TTC549 (cell line): ENCODE results near the gene MYO19.
"Not testable (repeated sequence)": the region's sequence is repeated elsewhere in the genome, so short reads cannot be mapped to it uniquely, and the experiment has no call there.

Experiments
- FAIRE-seq: peaks from 2 replicates; lab custom pipeline; 2012; peaks lifted over from hg19 to GRCh38; lab: Jason Lieb, UNC

MYO19 gene

GRCh38 chr17:36532435-36532975 lies 2.2 kb downstream of the MYO19 start:
- no peak for FAIRE-seq

DNA sequence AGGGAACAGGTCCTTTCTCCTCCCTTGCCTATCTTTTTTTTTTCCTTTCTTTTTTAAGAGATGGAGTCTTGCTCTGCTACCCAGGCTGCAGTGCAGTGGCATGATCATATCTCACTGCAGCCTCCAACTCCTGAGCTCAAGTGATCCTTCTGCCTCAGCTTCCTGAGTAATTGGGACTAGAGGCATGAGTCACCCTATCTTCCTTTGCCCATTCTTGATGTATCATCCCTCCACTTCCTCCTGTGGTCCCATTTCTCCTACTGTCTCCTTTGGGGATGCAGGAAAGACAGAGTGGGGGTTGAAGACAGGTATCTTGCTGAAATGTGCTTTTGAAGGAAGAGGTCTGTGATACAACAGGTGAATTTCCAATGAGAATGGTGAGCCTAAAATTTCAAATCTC lies 5.5 kb downstream of the MYO19 start:
- FAIRE-seq: no peak

- FAIRE-seq: no peak
These were observed 6.9 kb downstream of the MYO19 start for GRCh38 chr17:36527621-36528250.

- no peak for FAIRE-seq
These were observed 8.8 kb downstream of the MYO19 start for GRCh38 chr17:36525888-36526287.

DNA sequence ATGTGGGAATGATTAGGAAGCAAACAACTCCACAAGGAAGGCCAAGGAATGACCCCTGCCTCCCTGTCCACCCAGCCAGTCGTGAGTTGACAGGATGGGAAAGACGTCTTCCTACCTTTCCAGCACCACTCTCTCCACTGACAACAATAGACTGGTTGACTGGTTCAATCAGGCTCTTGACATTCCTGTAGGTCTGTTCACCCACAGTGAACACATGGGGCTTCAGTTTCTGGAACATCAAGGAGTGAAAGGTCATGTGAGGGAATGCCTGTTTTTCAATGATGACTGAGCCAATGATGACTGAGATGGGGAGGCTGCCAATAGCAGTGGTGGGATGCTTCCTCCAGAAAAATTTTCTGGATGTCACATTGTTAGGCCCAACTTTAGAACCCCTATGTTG lies 9.6 kb downstream of the MYO19 start:
- no peak for FAIRE-seq

GRCh38 chr17:36524428-36524876 lies 10.2 kb downstream of the MYO19 start:
- no peak for FAIRE-seq

DNA sequence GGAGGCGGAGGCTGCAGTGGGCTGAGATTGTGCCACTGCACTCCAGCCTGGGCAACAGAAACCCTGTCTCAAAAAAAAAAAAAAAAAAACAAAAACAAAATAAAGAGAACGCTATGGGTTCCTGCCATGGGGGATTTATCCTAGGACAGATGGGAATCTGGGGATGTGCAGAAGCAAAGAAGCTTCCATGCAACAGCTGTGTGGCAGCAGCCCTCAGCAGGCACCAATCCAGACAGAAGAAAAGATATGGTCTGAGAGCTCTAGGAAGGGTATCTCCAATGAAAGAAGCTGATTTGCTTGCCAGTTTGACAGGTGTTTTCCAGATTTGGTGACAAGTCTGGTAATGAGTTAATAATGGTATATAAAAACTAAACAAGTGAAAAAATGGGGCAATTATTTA lies 11.6 kb downstream of the MYO19 start:
- no peak for FAIRE-seq

- FAIRE-seq: no peak
These were observed 18.8 kb downstream of the MYO19 start for GRCh38 chr17:36515837-36516236.

GRCh38 chr17:36514856-36515255 lies 19.8 kb downstream of the MYO19 start:
- no peak for FAIRE-seq

DNA sequence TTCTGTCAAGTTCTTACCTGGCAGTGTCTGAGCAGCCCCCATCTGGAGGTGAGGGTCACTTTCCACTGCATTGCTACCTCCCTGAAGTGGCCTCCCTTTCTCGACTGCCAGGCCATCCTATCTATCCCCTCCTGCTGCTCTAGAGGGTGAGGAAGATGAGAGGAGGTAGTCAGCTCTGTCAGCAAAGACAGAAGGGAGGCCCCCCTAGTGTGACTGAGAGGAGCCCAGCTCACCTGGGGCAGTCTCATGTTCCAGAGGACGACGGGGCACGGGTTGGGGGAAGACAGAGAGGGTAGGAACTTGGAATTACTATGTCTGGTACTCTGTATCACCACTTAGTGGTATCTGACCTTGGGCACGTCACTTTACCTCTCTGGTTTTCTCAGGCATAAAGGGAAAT lies 22.0 kb downstream of the MYO19 start:
- FAIRE-seq: no peak

- no peak for FAIRE-seq
These were observed 23.5 kb downstream of the MYO19 start for GRCh38 chr17:36511216-36511615.

DNA sequence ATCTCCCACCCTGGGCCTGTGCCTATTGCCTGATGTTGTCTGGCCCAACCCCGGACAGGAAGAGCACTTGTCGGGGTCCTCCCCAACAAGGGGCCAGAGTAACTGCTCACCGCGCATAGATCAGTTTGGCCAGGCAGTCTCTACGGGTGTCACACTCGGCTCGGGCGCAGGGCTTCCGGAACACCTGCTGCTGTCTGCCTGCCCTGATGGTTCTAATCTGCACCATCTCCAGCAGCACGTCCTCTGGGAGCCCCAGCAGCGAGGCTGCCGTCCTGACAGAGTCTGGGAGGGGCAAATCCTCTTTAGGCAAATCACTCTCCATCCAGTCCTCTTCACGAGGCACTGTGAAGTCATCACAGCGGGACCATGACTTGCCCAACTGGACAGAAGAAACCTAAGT lies 24.0 kb downstream of the MYO19 start:
- FAIRE-seq: no peak

DNA sequence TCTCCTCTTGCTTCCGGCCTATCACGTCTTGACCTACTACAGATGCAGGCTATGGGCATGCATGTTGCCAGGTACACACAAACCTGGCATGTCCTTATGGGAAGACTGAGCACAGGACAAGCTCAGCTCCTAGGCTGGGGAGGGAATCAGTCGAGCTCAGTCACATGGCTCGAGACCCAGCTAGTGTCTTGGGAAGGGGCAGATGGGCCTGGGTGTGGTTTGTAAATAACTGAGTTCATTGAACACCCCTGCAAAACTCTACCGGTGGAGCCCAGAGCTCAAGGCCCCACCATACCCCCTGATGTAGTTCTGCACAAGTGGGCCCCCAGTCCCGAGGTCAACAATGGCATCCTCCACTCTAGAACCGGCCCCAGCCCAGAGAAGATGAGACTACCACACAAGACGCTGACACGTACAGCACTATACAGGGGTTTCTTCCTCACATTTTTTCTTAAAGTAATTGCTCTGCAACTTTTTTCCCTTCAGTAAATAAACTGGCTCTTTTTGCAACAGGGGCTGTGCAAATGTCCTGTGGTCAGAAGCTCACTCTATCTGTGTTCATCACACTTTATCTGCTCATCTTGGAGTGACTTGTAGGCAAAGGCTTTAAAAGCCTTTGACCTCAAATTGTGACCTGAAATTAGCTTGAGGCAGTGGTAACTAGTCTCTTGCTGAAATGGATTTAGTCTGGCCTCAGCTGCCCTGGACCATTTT lies 25.2 kb downstream of the MYO19 start:
- FAIRE-seq: no peak

DNA sequence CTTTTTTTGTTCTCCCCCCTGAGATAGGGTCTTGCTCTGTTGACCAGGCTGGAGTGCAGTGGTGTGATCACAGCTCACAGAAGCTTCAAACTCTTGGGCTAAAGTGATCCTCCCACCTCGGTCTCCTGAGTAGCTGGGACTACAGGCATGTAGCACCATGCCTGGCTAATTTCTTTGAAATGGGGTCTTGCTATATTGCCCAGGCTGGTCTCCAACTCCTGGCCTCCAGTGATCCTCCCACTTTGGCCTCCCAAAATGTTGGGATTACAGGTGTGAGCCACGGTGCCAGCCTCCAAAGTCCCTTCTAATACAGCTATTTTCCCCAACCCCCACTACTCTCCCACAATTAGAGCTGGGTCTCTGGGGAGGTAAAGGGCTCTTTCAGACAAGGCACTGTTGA lies 26.2 kb downstream of the MYO19 start:
- FAIRE-seq: not testable (repeated sequence)

DNA sequence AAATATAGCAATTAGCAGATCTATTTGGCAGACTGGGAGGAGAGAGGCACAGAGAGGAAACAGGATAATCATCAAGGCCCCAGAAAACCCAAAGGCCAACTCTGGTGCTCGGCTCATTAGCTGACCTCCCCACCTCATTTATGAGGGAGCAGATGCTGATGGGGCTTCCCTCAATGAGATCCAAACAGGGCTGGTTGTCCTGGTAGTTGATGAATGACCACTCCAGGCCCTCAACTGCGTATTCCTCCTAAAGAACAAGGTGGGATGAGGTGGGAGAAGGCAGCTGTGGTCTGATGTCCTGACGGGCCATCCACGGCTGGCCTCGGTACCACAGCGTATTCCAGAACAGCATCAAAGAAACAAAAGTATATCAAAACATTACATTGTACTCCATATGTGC lies 27.4 kb downstream of the MYO19 start:
- no peak for FAIRE-seq

- no peak for FAIRE-seq
These were observed 27.8 kb downstream of the MYO19 start for GRCh38 chr17:36506831-36507230.

DNA sequence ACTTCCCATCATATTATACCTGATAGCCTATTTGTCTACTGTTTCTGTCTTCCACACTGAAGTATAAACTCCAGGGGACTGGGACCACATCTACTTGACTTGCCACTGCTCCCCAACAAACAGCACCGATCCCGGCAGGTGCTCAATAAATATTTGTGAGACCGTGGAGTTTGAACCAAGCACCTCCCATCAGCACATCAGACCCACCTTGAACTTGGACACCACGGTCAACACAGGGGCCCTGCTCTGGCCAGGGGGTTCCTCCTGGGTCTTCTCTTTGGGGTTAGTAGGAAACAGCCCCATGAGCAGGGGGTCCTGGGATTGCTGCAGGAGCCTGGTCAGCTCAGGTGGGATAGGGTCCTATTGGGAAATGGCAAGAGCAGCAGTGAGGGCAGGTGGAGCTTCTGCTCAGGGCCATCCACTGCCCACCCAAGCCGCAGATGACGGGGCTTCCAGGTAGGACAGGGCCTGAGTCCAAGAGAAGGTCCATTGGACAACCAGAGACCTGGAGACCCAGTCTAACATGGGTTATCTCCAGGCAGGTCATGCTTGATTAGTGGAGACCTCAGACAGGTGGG lies 28.3 kb downstream of the MYO19 start:
- no peak for FAIRE-seq

DNA sequence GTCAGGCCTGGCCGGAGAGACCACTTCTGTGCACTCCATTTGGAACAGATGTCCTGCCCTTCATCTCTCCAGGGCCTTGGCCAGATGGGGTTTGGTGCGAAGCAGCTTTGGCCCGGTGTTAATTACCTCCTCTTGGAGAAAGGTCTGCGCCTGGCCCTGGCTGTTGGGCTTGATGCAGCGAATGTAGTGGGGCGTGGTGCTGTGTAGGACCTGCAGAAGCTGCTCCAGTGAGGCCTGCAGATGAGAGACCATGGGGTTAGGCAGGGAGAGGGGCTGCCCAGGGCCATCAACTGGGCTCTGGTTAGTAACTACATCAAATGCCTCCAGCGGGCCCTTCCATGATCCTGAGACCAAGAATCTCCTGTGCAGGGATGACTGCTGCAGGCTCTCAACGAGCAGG lies 29.5 kb downstream of the MYO19 start:
- FAIRE-seq: no peak

DNA sequence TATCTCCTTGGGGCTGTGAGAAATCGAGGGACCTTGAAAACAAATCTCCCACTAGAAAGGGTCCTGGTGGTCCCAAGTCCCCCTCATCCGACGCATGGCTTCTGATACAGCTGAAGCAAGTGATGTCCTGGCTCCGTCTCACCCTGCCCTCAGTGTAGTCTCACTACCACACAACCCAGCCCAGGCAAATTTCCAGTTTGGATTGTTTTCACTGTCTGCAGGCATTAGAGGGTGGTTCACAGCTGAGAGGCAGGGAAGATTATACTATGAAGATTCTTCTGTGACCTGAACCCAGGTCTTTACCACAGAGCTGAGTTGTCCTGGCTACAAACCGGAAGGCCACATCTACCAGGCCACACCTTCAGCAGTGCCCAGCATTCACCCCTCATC lies 30.5 kb downstream of the MYO19 start:
- FAIRE-seq: no peak

DNA sequence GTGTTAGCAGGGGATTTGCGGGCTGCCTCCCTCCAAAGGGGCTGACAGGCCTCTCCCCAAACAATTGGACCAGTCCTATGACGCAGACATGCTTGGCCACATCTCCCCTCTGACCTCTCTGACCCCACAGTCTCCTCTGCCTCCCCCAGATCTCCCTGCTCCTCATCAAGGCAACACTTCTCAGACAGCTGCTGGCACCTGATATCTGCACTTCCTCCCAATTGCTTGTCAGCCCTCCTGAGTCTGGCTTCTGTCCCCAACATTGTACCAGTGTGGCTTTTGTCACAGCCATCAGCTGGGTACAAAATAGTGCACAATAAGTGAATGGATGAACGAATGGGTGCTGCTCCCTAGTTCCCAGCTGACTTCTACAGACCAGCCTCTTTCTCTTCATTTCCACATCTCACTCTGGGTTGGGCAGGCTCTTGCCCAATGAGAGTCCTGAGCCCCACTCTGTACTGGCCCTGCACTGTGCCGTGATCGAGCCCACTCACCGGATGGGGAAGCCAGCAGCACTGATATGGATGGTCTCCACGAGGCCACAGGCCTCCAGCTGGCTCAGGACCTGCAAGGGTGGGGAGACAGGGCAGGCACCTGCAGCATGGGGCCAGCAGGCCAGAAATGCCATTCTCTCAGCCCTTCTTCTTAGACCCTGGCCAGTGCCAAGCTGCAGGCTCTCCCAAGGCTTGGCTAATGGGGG lies 31.1 kb downstream of the MYO19 start:
- no peak for FAIRE-seq

- no peak for FAIRE-seq
These were observed 32.7 kb downstream of the MYO19 start for GRCh38 chr17:36501963-36502362.

DNA sequence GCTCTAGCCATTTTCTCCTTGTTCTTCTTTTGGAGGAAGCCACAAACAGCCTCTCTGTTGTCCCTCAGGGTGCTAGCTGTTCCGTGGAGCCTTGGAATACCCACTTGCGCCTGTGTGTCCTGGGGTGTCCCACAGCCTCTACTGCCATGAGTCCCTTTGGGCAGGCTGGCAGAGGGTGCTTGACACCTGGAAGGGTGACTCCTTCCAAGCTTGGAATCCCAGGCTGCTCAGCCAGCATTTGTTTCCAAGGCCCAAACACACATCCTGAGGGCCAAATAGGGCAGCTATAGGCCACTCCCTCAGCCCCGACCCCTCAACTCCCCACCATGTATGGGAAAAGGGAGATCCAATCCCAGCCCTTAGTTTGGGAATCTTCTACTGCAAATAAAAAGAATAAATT lies 33.3 kb downstream of the MYO19 start:
- no peak for FAIRE-seq

- FAIRE-seq: no peak
These were observed 33.9 kb downstream of the MYO19 start for GRCh38 chr17:36500745-36501225.
